Hepatocyte (in vitro differentiated cells): ENCODE data around the gene KLHDC9. TPM values are rescaled to one million over a fixed set of nuclear protein-coding genes. Genes with fewer than 3 reads are reported as not detected.
A peak's percentile ranks its signal among the peaks of the same experiment; 100 is the strongest.

Experiments used
- DNase-seq: peaks from one replicate; pipeline ENCODE4 v3.0.0-alpha.2; 2016; ENCODE audit warnings: low spot score
- H2AFZ ChIP-seq: fragments of 200-600 bp; sonication (generic); 2 replicates; pipeline ENCODE4 v1.6.0; 2016; ENCODE audit warnings: antibody characterized with exemption, mild to moderate bottlenecking
- H3K27ac ChIP-seq: fragments of 200-600 bp; sonication (generic); 2 replicates; pipeline ENCODE4 v1.5.1; 2016; ENCODE audit warnings: mild to moderate bottlenecking
- H3K27me3 ChIP-seq: fragments of 200-600 bp; sonication (generic); 2 replicates; pipeline ENCODE4 v1.6.1; 2016
- H3K36me3 ChIP-seq: fragments of 200-600 bp; sonication (generic); replicated peaks from 2 replicates; pipeline ENCODE4 v1.5.1; 2016; ENCODE audit warnings: low read depth; ENCODE audit not compliant: insufficient read depth
- H3K4me1 ChIP-seq: fragments of 200-600 bp; sonication (generic); 2 replicates; pipeline ENCODE4 v1.5.1; 2016; ENCODE audit warnings: mild to moderate bottlenecking, moderate library complexity; ENCODE audit not compliant: insufficient read depth
- H3K4me2 ChIP-seq: fragments of 200-600 bp; sonication (generic); 2 replicates; pipeline ENCODE4 v1.6.0; 2016
- H3K4me3 ChIP-seq: fragments of 200-600 bp; sonication (generic); 2 replicates; pipeline ENCODE4 v1.5.1; 2016; ENCODE audit warnings: mild to moderate bottlenecking
- H3K79me2 ChIP-seq: fragments of 200-600 bp; sonication (generic); 2 replicates; pipeline ENCODE4 v1.6.0; 2017; ENCODE audit warnings: mild to moderate bottlenecking
- H3K9me2 ChIP-seq: fragments of 200-600 bp; sonication (generic); replicated peaks from 2 replicates; pipeline ENCODE4 v1.6.0; 2017; ENCODE audit warnings: mild to moderate bottlenecking; ENCODE audit not compliant: insufficient read depth
- H3K9me3 ChIP-seq: fragments of 200-600 bp; sonication (generic); 2 replicates; pipeline ENCODE4 v1.5.1; 2016; ENCODE audit warnings: low read depth, mild to moderate bottlenecking
- H4K20me1 ChIP-seq: fragments of 200-600 bp; sonication (generic); 2 replicates; pipeline ENCODE4 v1.6.0; 2016; ENCODE audit warnings: mild to moderate bottlenecking; ENCODE audit not compliant: insufficient read depth, poor library complexity, severe bottlenecking
- EZH2 ChIP-seq: fragments of 200-600 bp; sonication (generic); IDR thresholded peaks from 2 replicates; pipeline ENCODE4 v1.6.1; 2016; ENCODE audit warnings: antibody characterized with exemption, mild to moderate bottlenecking, borderline replicate concordance
- EZH2phosphoT487 ChIP-seq: fragments of 200-600 bp; sonication (generic); IDR thresholded peaks from one replicate; pipeline ENCODE4 v1.6.1; 2018; ENCODE audit warnings: antibody characterized with exemption, mild to moderate bottlenecking, low read depth, moderate library complexity; ENCODE audit not compliant: unreplicated experiment, severe bottlenecking
- WGBS: methylation state at CpG from one replicate; pipeline ENCODE4 v1.1.6; 2016; ENCODE audit warnings: low lambda C conversion rate; ENCODE audit errors: missing lambda C conversion rate; 5-methylcytosine and 5-hydroxymethylcytosine counted together
- polyA plus RNA-seq: library from polyadenylated mRNA; unstranded; fragments of >200 nt; fragmentation: Nextera tagmentation; extraction: Ambion mirVana; gene quantifications from 2 replicates; pipeline ENCODE4 v1.2.1, GENCODE V29; 2016
- total RNA-seq: library from RNA; depleted of rRNA; stranded (reverse); fragments of >200 nt; gene quantifications from 2 replicates; pipeline ENCODE4 v1.2.3, GENCODE V29; 2014
- TF ChIP-seq, protein P1 (sequence below): fragments of 200-600 bp; sonication (generic); IDR thresholded peaks from 2 replicates; pipeline ENCODE4 v1.5.1; 2016; ENCODE audit warnings: antibody characterized with exemption, mild to moderate bottlenecking; ENCODE audit not compliant: poor library complexity

KLHDC9 gene
- total and polyA plus RNA-seq, 2 experiments from 2014 or later = 1.4 to 7.4 TPM

DNA sequence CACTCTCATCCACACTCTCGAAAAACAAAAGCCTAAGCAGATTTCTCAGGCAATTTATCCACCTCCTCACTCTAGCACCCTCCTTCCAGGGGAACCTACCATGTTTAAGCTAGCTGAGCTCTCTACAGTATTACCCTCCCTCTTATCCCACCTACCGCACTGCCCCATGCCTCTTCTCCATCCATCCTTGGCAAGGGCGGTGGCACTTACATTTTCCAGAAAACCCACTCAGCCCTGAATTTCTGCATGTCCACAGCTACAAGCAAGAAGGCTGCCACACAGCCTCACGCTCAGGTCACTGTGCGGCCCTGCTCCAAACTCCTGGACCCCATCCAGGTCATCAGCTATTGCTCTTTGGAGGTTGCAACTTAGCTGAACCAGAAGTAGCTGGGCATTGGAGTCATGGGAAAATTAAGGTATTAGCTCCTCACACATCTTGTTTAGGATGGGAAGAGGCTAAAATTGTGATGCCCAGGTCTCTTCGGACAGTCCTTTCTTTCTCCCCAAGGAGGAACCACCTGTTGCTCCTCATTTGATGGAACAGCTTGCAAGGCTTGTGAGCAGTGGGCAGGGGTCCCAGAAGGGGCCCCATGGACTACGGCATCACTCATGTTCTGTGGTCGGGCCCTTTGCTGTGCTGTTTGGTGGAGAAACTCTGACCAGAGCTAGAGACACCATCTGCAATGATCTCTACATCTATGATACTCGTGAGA, 1.1 kb downstream of the KLHDC9 start:
- Histone ChIP-seq H3K9me3 (no peaks in the 10 kb centered on the region), H3K27me3 (no peaks in the 10 kb centered on the region), H3K4me3 (peak overlapping the region; percentile 69), H3K4me2 (peak overlapping the region; percentile 88), H4K20me1 (no peaks in the 10 kb centered on the region), H3K4me1 (peaks cover 8% of the 10 kb centered on the region), H3K9me2 (no peaks in the 10 kb centered on the region), H2AFZ (no peak overlapping the region), H3K79me2 (no peaks in the 10 kb centered on the region), H3K36me3 (no peaks in the 10 kb centered on the region), H3K27ac (no peak overlapping the region)
- TF ChIP-seq EZH2 = no peak
- TF ChIP-seq EZH2phosphoT487 = no peak
- TF ChIP-seq, protein P1, sequence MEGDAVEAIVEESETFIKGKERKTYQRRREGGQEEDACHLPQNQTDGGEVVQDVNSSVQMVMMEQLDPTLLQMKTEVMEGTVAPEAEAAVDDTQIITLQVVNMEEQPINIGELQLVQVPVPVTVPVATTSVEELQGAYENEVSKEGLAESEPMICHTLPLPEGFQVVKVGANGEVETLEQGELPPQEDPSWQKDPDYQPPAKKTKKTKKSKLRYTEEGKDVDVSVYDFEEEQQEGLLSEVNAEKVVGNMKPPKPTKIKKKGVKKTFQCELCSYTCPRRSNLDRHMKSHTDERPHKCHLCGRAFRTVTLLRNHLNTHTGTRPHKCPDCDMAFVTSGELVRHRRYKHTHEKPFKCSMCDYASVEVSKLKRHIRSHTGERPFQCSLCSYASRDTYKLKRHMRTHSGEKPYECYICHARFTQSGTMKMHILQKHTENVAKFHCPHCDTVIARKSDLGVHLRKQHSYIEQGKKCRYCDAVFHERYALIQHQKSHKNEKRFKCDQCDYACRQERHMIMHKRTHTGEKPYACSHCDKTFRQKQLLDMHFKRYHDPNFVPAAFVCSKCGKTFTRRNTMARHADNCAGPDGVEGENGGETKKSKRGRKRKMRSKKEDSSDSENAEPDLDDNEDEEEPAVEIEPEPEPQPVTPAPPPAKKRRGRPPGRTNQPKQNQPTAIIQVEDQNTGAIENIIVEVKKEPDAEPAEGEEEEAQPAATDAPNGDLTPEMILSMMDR = no peak
- WGBS = 86% methylated on average over 9 of the region's 9 CpGs
- DNase-seq = no peak

DNA sequence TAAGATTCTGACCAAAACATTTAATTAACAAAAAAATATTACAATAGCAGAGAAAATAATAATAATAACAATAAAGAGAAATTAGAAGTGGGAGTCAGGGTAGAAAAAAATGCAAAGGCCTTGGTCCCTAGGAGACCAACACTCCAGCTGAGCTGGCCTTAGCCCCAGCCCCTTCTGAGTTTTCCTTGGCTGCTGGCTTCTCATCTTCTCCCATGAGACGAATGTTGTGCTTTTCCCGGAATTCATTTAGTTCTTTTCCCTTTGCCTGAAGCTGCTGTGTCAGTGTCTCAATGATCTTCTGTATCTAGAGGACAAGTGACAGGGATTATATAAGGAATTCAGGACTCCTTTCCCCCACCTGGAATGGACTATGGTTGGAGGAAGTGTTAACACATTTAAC, 2.4 kb downstream of the KLHDC9 start:
- TF ChIP-seq EZH2phosphoT487 = no peak
- TF ChIP-seq, protein P1 = no peak
- no peak for TF ChIP-seq EZH2
- Histone ChIP-seq H3K27me3 (no peaks in the 10 kb centered on the region), H3K36me3 (no peaks in the 10 kb centered on the region), H3K79me2 (peaks cover 12% of the 10 kb centered on the region), H3K4me2 (no peak overlapping the region), H3K4me3 (no peak overlapping the region), H3K9me2 (no peaks in the 10 kb centered on the region), H4K20me1 (peaks cover 3% of the 10 kb centered on the region), H3K9me3 (no peaks in the 10 kb centered on the region), H3K27ac (no peak overlapping the region), H2AFZ (no peak overlapping the region), H3K4me1 (peaks cover 8% of the 10 kb centered on the region)
- DNase-seq = no peak
- 96% methylated on average over 2 of the region's 2 CpGs for WGBS

DNA sequence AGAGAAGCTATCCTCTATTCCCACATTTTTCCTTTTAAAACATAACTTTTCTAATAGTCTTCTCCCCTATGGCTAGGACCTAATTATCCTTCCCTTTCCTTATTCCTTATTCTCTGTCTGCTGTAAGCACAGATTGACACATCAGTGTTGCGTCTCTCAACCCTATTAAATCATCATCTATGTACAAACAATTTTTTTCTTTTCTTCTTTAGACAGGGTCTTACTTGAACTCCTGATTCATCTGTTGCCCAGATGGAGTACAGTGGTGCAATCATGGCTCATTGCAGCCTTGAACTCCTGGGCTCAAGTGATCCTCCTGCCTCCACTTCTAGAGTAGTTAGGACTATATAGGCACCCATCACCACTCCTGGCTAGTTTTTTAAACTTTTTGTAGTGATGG, 8.3 kb downstream of the KLHDC9 start:
- Histone ChIP-seq H3K9me2 (no peaks in the 10 kb centered on the region), H2AFZ (no peak overlapping the region), H3K9me3 (no peaks in the 10 kb centered on the region), H3K4me3 (no peak overlapping the region), H3K27ac (no peak overlapping the region), H3K79me2 (peaks cover 68% of the 10 kb centered on the region), H3K4me1 (no peaks in the 10 kb centered on the region), H3K27me3 (no peaks in the 10 kb centered on the region), H4K20me1 (peaks cover 5% of the 10 kb centered on the region), H3K36me3 (no peaks in the 10 kb centered on the region), H3K4me2 (no peak overlapping the region)
- WGBS = 94% methylated on average over 1 of the region's 1 CpG
- no peak for DNase-seq
- TF ChIP-seq EZH2 (no peak), EZH2phosphoT487 (no peak)
- TF ChIP-seq, protein P1 = no peak
